GM21619 (cell line): ENCODE data around the gene PGLYRP2.

Experiments
- ATAC-seq: cut with Tn5 transposase; IDR thresholded peaks from one replicate; pipeline ENCODE4 v1.9.1; 2021; ENCODE audit not compliant: unreplicated experiment

PGLYRP2 gene

GRCh38 chr19:15456871-15457700 lies 22.2 kb downstream of the PGLYRP2 start:
- ATAC-seq: no peak

DNA sequence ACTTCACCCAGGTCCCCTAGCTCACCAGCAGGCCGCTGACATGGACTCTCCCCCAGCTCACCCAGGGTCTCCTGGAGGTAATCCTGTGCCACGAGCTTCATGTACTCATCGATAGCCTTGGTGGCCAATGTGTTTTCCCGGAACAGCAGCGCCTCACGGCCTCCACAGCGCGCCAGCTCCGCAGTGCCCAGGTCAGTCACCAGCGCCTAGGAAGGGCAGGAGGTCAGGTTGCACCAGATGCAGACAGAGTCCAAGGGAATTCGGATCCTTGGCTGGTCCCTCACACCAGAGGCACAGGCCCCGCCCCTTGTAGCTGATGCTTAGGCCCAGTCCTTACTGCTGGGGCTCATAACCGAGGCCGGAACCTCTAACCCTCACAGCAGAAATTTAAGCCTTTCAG lies 22.9 kb downstream of the PGLYRP2 start:
- ATAC-seq: no peak

DNA sequence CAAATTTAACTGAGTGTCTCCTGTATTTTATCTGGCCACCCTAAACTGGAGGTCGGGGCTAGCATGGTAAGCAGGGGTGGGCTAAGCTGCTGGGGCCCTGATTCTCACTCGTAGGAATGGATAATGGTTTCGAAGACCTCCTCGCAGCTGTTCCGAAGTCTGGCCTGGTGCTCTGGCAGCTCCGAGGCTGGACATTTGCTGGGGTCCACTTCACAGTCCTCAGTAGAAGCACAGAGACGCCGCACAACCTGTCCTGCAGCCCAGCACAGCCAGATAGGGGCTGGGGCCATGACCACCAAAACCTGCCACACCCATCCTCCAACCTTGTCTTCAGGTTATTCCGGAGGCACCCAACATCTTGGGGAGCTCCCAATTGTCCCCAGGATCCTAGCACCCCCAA lies 23.3 kb downstream of the PGLYRP2 start:
- ATAC-seq: no peak

- no peak for ATAC-seq
Measured at GRCh38 chr19:15453906-15454860, 25.1 kb downstream of the PGLYRP2 start.

- no peak for ATAC-seq
Measured at GRCh38 chr19:15453091-15453578, 26.2 kb downstream of the PGLYRP2 start.

GRCh38 chr19:15452111-15453047 lies 26.9 kb downstream of the PGLYRP2 start:
- ATAC-seq: no peak

DNA sequence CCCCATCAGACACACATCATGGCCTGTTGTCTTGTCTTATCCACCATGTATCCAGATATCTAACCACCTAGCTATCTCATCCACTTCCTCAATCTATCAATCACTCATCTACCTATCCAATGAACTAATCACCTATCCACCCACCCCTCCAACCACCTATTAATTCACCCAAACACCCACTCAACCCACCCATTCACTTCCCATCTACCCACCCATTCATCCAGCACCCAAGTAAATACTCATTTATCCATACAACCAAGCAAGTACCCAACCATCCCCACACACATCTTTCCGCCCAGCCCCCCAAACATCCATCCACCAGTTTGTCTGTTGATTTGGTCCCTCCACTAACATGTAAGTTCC lies 28.8 kb downstream of the PGLYRP2 start:
- ATAC-seq: no peak

- ATAC-seq: no peak
Measured at GRCh38 chr19:15449620-15450527, 29.4 kb downstream of the PGLYRP2 start, which contains the start of gene WIZ. Gene WIZ, minus strand, starts transcription at chr19:15449956. Its CDS starts 1,649 bp downstream, at chr19:15448307.

DNA sequence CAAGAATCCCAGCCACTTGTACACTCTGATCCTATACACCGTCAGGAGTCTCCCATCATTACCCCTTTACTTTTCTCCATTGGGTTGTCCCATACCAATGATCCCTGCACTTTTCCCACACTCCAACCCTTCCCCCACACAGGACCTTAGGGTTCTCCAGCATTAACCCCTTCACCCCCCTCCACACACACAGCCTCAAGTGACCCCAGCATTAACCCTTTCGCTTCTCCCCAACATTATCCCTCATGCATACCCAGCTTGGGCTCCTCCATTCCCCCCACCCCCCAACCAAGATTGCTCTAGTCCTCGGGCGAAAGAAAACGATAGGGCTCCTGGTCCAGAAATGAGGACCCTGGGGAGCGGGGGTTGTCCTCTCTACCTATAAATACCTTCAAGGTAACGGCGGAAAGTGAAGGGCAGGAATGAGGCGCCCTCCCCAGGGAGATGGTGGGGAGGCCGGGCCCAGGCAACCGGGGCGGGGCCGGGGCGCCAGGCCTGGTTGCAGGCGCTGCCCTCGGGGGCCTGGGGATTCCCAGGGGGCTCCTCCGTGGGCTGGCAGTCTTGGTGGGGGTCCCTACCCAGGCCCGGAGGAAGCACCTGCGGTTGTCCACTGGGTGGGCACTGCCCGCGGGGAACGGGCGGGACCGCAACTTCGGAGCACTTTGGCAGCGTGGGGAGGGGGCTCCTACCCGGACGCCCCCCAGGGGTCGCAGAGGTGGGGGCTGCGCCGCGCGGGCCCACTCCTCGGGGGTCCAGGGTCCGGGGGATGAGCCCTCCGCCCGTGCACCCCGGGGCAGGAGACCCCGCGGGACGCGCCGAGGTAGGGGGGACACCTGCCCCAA lies 30.3 kb downstream of the PGLYRP2 start:
- ATAC-seq: no peak

GRCh38 chr19:15448044-15448777 lies 31.1 kb downstream of the PGLYRP2 start:
- no peak for ATAC-seq

DNA sequence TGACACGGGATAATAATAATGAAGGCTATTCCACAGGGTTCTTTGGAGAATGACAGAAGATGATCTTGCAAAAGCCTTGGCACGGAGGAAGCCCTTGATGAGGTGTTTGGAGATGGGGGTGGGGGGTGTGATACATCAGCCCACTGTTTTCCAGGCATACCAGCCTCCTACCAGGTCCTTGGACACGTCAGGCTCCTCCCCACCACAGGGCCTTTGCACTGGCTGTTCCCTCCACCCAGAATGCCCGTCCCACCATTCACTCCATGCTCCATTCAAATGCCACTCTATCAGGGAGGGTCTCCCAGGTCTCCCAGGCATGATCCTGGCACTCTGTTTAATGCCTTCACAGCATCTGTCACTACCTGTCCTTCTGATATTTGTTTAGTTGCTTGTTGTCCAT lies 32.2 kb downstream of the PGLYRP2 start:
- no peak for ATAC-seq

- no peak for ATAC-seq
Measured at GRCh38 chr19:15445807-15446376, 33.4 kb downstream of the PGLYRP2 start.

- no peak for ATAC-seq
Measured at GRCh38 chr19:15445227-15445605, 34.1 kb downstream of the PGLYRP2 start.

- no peak for ATAC-seq
Measured at GRCh38 chr19:15444505-15445226, 34.6 kb downstream of the PGLYRP2 start.

DNA sequence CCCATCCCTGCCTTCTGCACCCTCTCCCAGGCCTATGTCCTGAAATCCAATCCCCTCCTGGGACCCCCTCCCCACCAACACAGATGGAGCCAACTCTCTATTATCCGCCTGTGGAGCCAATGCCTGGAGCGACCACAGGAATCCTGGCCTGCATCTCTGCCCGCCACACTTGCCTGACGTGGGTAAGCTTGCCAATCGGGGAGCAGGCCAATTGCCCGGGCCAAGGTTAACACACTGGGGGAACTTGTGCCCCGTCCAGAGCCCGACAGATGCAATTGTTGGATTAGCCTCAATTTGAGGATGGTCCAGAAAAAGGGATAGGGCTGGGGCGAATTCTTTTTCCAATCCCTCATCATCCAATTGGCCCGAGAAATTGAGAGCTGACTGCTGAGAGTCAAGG lies 35.5 kb downstream of the PGLYRP2 start:
- ATAC-seq: no peak

DNA sequence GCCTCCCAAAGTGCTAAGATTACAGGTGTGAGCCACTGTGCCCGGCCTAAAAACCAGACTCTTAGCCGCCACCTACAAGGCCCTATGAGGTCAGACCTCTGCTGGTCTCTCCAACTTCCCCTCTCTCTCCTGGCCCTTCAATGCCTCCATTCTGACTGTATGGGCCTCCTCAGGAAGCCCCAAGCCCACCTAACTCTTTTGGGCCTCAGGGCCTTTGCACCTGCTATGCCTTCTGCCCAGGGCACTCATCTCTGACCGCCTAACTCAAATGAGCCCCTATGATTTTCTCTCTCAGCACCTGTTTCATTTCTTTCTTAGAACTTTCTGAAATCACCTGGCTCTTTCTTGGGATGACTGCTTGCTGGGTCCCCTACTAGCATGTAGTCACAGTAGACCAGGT lies 36.0 kb downstream of the PGLYRP2 start:
- no peak for ATAC-seq
